AG04449 (cell line): Measurements from ENCODE around the gene LIMK2.
A peak's percentile ranks its signal among the peaks of the same experiment; 100 is the strongest.

Experiments
- CTCF ChIA-PET: fragments of 350-600 bp; formaldehyde crosslinking; extraction: SDS; loops from one replicate; lab custom pipeline; 2021; ENCODE audit warnings: antibody characterized with exemption; lab: Yijun Ruan, JAX
- POLR2A ChIA-PET: fragments of 400-600, 350-600 bp; formaldehyde crosslinking; extraction: SDS; loops from one replicate; lab custom pipeline; 2020; ENCODE audit warnings: antibody characterized with exemption, inconsistent platforms; lab: Yijun Ruan, JAX
- DNase-seq: peaks from one replicate; pipeline ENCODE4 v3.0.0-alpha.2; 2010; ENCODE audit warnings: low read depth, low spot score
- H3K4me3 ChIP-seq: 2 replicates; pipeline ENCODE4 v1.5.1; 2011; ENCODE audit warnings: low read depth, mild to moderate bottlenecking, control low read depth, low read length
- CTCF ChIP-seq: IDR thresholded peaks from one replicate; pipeline ENCODE4 v1.5.1; 2011; ENCODE audit warnings: mild to moderate bottlenecking, moderate library complexity, low read length, control low read depth, inconsistent platforms; ENCODE audit not compliant: insufficient read depth; ENCODE audit errors: missing control alignments

The LIMK2 gene

DNA sequence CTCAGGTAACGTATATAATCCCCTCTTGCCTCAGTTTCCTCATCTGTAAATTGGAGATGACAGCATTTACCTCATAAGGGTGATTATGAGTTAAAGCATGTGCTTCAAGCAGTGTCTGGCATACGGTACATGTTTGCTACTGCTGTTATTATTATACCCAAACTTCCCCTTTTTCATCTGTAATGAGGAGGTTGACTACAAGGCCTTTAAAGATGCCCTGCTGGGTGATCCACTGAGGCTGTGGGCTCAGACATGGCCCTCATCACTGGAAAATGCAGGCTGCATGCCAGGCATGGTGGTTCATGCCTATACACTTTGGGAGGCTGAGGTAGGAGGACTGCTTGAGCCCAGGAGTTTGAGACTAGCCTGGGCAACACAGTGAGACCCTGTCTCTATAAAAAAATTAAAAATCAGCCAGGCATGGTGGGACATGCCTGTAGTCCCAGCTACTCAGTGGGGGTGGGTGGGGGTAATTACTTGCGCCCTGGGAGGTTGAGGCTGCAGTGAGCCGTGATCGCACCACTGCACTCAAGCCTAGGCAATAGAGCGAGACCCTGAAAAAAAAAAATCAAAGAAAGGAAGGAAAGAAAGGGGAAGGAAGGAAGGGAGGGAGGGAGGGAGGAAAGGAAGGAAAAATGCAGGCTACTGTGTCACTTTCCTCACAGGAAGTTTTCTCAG, 75.9 kb downstream of the LIMK2 start:
- ChIA-PET CTCF (interaction anchor here (0.7 to 16.7 kb wide), 4 partner anchors 8 to 24 kb away, joined by 4 to 262 read pairs (median 24); no protein-coding TSS in a partner anchor), POLR2A (no interaction called here)
- H3K4me3 ChIP-seq, result no peak overlapping the region
- no peak for DNase-seq
- TF ChIP-seq CTCF, result no peak

DNA sequence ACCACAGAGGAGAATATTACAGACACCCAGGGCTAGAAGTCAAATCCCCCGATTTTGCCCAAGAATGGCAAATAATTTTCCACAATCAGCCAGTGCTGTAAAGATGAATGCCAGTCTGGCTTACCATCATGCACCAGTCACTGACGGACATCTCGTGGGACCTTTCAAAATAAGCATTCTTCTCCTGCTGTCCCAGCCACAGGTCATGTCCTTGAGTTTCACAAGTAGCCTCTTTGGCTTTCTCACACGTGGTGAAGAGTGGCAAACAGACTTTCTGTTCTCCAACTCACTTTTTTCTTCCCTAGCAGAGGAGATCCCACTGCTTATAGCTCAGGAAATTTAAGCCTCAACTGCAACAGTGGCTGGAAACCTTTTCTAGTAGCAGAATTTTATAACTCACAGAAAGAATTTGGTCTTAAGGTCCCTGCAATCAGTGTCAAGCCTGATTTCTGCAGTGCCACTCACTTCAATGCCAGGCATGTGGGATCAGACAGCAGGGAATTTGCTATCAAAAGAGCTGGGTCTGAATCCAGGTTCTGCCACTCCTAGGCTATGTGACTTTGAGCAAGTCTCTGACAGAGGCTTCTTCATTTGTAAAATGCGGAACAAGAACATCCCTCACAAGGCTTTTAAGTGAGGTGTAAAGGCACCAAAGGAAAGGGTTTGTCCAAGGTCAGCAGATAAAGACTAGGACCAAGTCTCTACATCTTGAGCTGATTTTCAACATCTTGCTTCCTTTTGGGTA, 76.6 kb downstream of the LIMK2 start:
- TF ChIP-seq CTCF, result no peak
- H3K4me3 ChIP-seq, result no peak overlapping the region
- DNase-seq, result no peak
- CTCF ChIA-PET, result interaction anchor here (0.7 to 16.7 kb wide), 3 partner anchors 9 to 24 kb away, joined by 3 to 262 read pairs (median 41); no protein-coding TSS in a partner anchor
- POLR2A ChIA-PET, result no interaction called here

- TF ChIP-seq CTCF, result no peak
- ChIA-PET POLR2A (no interaction called here), CTCF (interaction anchor here (0.7 to 16.7 kb wide), 4 partner anchors 10 to 77 kb away, joined by 3 to 262 read pairs (median 24); partner anchors contain the start of gene LIMK2)
- no peak overlapping the region for H3K4me3 ChIP-seq
- no peak for DNase-seq
Observed at GRCh38 chr22:31289344-31289743, 77.2 kb downstream of the LIMK2 start.

DNA sequence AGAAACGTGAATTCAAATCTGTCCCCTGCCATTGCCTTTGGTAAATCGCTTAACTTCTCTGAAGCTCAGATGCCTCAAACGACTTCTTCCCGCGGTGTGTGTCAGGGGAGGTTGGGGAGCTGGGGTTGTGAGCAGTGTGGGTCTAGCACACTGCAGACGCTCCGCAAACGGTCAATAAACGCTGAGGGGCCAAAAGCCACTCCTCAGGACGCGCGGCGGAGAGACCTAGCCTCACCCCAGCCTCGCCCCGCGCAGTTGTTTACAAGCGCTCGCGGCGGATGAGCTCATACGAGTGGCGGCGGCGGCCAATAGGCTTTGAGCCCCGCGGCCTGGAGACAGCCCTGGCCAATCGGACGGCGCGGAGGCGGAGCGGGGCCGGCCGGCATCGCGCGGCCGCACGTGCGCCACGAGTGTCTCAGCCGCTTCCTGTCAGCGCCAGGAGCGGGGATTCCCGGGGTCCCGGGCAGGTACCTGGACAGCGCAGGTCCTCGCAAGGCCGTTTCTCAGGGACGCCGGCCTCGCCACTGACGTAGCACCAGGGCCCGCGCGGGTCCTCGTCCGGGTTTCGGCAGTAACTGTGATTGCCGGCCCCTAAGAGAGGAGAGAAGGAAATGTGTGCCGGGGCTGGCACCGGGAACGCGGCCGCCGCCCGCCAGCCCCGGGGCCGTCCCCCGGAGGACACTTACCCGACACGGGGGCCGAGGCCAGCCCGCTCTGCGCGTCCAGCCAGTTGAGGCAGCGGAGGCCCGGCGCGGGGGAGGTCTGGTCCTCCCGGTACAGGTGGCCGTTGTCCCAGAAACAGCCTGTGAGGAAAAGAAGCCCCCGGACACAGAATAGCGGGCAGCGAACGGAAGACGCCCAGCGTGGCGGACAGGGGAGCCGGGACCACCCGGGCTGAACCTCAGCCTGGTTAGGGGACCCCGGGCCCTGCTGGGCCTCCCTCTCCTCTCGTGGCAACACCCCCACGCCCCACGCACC, 78.7 kb downstream of the LIMK2 start:
- POLR2A ChIA-PET, result interaction anchor here (0.6 to 1.0 kb wide), 2 partner anchors 18 to 72 kb away, joined by 3 read pairs; no protein-coding TSS in a partner anchor
- CTCF ChIA-PET, result interaction anchor here (0.8 to 16.7 kb wide), 9 partner anchors 9 to 195 kb away, joined by 3 to 262 read pairs (median 5); partner anchors contain the start of genes LIMK2 and SELENOM
- peak overlapping the region; percentile 56 for H3K4me3 ChIP-seq
- DNase-seq, result no peak
- no peak for TF ChIP-seq CTCF

GRCh38 chr22:31291481-31292235, 79.6 kb downstream of the LIMK2 start:
- DNase-seq, result no peak
- TF ChIP-seq CTCF, result no peak
- peak overlapping the region; percentile 56 for H3K4me3 ChIP-seq
- ChIA-PET POLR2A (interaction anchor here (0.6 to 0.7 kb wide), 2 partner anchors 12 to 17 kb away, joined by 3 to 4 read pairs; no protein-coding TSS in a partner anchor), CTCF (interaction anchor here (0.5 to 16.7 kb wide), 15 partner anchors 9 to 208 kb away, joined by 3 to 262 read pairs (median 4); partner anchors contain the start of gene LIMK2)
